HG03439 (cell line): Measurements from ENCODE around the gene MLNR.

ENCODE experiments used
- ATAC-seq: cut with Tn5 transposase; IDR thresholded peaks from one replicate; pipeline ENCODE4 v1.9.1; 2021; ENCODE audit warnings: mild to moderate bottlenecking, moderate library complexity; ENCODE audit not compliant: unreplicated experiment

The MLNR gene, protein sequence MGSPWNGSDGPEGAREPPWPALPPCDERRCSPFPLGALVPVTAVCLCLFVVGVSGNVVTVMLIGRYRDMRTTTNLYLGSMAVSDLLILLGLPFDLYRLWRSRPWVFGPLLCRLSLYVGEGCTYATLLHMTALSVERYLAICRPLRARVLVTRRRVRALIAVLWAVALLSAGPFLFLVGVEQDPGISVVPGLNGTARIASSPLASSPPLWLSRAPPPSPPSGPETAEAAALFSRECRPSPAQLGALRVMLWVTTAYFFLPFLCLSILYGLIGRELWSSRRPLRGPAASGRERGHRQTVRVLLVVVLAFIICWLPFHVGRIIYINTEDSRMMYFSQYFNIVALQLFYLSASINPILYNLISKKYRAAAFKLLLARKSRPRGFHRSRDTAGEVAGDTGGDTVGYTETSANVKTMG

DNA sequence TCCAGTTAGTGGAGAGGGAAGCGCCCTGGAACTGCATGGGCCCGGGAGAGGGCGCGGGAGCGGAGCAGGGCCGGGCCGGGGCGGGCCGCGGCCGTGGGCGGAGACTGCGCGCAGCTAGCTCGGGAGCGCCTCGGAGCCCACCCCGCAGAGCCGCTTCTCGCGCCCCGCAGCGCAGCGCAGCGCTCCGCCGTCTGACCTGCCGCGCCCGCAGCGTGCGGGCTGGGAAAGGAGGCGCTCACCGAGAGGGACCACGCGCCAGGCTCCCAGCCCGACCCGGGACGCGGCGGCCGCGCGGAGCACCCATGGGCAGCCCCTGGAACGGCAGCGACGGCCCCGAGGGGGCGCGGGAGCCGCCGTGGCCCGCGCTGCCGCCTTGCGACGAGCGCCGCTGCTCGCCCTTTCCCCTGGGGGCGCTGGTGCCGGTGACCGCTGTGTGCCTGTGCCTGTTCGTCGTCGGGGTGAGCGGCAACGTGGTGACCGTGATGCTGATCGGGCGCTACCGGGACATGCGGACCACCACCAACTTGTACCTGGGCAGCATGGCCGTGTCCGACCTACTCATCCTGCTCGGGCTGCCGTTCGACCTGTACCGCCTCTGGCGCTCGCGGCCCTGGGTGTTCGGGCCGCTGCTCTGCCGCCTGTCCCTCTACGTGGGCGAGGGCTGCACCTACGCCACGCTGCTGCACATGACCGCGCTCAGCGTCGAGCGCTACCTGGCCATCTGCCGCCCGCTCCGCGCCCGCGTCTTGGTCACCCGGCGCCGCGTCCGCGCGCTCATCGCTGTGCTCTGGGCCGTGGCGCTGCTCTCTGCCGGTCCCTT, at the start of gene MLNR:
Gene MLNR, plus strand, starts transcription at position 303 of the 820 bp plus-strand sequence. Its CDS starts 0 bp downstream, at position 303.
- no peak for ATAC-seq

DNA sequence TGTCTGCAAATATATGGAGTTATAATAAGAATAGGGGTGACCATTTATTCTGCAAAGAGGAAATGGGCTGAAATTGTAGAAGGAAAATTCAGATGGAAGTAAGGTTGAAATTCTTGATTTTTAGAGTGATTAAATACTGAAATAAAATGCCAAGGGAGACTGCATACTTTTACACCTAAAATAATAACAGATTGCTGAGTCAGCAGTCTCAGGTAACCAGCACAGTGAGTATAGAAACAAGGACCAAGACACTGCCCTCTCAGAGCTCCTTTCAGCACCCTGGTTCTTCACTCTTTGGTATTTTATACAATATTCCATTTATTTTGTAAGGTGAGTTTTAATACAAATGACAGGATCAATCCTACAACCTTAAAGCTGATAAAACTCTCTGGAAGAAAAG, 48.8 kb upstream of the MLNR start:
- no peak for ATAC-seq

DNA sequence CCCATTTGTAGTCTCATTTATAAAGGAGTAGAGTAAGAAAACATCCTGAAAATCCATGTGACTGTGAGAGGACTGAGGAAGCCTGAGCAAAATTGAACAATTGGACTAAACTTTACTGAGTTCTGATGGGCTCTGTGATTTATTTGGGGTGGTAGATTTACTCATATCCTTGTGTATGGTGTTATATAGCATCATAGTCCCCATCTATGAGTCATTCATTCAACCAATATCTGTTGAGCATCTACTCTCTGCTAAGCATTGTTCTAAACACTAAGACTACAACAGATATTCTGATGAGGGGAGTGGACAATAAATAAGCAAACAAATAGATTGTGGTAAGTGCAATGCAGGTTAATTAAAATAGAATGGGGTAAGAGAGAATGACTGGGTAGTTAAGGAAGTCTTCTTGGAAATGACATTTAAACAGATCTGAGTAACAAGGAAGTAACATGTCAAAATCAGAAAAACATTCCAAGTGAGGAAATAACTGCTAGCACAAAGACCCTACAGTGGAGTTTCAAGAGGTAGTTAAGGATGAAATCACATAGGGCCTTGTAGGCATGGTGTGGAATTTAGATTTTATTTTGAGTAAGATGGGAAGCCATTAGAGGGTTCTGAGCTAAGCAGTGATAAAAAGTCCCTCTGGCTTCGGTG, 36.3 kb upstream of the MLNR start:
- no peak for ATAC-seq

DNA sequence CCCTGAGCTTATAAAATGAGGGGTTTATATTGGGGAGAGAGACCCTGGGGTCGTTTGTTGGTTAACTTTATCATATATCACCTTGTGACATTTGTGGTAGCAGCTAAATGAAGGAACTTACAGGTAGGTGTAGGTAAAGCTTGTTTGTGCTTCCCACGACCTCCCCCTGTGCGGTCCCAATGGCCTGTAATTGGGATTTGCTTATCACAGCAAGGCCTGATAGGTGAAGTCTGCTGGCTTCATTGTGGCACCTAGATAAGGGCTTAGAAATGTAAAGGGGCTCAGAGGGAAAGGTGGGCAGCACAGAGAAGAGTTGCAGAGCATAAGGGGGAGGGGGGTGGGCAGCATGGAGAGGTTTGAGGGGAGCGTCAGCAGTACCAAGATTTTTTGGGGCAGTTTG, 35.5 kb upstream of the MLNR start:
- no peak for ATAC-seq

DNA sequence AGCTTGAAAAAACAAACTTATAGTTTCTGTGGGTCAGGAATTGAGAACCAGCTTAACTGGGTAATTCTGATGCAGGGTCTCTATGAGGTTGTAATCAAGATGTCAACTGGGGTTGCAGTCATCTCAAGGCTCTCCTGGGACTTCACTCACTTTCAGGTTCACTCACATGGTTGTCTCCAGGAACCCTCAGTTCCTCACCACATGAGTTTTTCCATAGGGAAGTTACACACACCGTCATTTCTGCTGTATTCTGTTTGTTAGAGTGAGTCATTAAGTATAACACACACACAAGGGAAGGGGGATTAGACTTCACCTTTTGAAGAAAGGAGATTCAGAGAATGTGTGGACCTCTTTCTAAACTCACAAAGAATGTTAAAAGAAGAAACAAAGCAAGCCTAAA, 34.9 kb upstream of the MLNR start:
- ATAC-seq, result no peak

DNA sequence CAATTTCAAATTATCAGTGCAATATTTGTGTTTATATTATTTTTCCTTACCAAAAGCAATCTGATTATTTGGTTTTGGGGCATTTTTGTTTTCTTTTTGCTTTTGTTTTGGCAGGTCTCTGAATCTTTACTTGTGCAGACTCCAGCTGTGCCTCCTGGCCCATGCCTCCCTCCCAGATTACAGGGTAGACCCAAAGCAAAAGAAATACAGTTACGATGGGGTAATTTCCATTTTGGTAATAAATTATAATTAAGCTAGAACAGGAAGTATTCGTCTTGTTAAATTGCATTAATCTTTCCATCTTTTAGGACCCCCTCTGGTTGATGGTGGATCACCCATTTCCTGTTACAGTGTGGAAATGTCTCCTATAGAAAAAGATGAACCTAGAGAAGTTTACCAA, 29.2 kb upstream of the MLNR start:
- ATAC-seq, result no peak

DNA sequence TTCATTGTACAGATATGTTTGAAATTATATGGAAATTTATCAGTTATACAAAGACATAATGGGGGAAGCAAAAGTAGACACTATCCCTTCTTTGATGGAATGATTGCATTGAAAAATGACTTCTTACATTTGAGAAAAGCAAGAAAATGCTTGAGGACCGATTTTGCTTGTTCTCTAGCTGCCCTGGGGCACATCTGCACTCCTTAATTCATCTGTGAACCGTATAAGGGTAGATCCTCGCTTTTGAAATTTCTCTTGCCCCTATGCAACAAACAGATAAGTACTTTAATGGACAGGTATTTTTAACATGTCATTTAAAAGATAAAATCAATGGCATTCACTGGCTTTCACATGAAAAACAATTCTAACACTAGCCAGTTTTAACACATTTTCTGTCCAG, 13.5 kb upstream of the MLNR start:
- ATAC-seq, result no peak

DNA sequence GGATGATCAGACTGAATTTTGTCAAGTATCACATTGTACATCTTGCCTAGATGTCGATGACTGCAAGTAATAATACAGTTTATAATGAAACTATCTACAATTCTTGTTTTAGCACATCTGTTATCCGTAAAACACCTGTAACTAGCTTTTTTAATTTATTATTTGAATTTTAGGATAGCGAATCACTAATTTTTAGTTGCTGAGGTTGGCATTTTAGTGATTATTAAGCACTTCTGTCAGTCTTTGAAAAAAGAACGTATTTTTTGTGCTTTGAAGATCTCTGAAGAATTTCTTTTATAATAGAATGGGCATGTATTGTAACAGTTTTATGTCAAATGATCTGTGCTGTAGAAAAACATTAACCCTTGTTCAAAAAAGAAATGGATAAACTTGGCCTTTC, 11.5 kb upstream of the MLNR start:
- ATAC-seq, result no peak

DNA sequence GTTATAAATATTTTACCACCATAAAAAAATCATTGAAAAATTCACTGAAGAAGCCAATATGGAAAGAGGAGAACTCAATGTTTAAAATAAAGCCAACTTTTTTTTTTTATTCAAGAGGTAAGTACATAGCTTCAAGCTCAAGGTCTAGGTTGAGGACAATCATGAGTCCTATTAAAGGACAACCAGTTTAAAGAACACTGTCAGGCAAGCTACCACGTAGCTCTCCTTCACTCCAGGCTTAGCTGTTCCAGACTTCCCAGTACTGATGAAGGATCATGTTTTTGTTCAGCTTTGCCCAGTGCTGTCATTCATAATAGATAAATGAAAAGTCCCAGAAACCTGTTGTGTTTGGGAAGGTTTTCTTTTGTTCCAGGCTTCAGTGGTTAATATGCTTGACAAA, 10.0 kb upstream of the MLNR start:
- no peak for ATAC-seq

DNA sequence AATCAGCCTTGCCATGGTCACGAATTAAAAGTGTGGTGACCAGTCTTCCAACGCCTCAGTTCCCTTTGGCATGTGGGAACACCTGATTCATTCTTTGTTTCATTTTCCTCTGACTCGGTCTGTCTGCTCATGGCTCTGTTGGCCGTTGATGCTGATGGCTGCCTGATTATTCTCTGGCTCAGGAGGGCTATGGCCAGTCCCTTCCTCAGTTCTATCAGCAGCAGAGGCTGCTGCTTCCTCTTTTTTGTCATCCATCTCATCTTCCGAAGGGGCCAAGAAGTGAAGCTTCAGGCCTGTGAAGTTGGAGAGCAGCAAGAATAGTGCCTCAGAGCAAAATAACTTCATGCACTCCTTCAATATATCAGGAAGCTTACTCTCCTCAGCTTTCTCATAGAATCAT, 9.5 kb upstream of the MLNR start:
- no peak for ATAC-seq

DNA sequence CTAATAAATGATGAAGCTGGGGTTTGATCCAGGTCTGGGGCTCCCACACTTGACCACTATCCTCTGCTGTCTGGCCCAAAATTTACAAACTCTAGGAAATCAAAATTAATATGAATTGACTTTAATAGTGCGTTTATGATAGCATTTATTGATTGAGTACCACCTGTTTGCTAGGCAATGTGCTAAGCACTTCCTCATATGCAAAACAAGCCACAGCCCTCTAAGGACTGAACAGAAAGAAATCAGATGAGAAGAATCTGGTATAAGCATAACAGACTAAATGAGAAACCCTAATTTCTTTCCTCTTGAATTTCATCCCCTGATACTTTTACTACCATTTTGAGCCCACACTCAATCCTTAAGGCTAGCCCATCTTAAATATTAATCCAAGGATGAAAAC, 6.6 kb upstream of the MLNR start:
- no peak for ATAC-seq

DNA sequence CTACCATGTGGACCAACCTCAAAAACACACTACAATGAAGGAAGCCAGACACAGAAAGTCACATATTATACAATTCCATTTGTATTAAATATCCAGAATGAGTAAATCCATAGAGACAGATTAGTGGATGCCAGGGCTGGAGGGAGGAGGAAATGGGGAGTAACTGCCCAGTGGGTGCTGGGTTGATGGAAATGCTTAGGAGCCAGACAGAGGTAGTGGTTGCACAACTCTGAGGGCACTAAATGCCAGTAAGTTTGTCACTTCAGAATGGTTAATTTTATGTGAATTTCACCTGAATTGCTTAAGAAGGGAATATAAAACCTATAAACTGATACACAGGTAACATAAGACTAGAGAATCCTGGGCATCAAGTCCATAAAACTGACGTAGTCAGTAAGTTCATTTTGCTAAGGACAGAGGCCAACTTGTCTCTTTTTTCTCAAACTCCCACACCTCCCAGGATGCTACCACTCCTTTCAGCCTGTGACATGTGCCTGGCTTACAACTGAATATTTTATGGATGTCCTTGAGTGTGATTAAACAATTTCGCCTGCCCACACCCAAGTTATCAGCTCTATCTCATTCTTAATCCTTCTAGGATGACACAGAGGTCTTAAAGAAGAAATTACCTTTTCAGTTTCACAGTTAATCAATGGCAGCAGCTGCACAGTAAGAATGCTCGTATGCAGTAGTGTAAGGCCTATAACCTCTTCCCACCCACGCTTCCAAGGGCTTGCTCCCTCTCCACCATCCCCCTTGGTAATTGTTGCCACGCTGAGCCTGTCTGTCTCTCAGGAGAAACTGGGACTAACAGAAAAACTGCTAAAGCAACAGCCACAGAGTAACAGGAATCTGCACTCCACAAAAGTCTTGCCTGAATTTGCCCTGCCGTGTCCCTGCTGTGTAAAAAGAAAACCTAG, 5.9 kb upstream of the MLNR start:
- no peak for ATAC-seq

DNA sequence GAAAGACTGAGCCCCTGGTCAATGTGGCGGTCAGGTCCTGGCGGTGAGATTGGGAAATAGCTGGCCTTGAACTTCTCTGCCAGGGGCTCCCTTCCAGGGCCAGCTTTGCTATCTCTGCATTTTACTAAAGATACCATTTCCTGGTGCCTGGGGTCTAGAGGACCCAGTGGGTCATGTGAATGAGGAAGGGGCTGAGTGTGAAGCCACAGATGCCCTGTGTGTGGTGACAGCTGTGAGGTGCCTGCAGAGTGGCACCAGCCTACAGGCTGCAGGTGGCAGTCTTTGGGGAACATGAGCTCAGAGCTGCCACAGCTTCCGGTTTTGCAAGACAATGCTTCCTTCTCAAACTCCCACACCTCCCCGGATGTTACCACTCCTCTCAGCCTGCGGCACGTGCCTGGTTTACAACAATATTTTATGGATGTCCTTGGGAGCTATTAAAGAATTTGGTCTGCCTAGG, 5.2 kb upstream of the MLNR start:
- ATAC-seq, result peak; percentile 47

DNA sequence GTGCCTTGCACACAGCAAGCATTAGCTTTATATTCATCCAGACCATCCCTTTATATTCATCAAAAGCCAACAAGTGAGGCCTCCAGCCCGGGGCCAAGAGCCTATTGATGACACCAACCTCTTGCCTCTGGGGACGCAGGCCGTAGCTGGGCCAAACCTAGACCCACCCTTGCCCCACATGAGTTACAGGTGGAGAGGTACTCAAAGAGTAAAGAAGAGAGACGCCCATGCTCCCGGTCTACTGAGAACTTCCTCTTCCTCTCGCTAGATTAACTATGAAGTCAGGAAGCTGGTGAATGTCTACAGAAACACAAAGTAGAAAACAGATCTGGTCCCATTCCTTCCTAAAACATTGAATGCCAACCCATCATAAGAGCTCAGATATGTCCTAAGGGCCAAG, 3.8 kb upstream of the MLNR start:
- no peak for ATAC-seq

DNA sequence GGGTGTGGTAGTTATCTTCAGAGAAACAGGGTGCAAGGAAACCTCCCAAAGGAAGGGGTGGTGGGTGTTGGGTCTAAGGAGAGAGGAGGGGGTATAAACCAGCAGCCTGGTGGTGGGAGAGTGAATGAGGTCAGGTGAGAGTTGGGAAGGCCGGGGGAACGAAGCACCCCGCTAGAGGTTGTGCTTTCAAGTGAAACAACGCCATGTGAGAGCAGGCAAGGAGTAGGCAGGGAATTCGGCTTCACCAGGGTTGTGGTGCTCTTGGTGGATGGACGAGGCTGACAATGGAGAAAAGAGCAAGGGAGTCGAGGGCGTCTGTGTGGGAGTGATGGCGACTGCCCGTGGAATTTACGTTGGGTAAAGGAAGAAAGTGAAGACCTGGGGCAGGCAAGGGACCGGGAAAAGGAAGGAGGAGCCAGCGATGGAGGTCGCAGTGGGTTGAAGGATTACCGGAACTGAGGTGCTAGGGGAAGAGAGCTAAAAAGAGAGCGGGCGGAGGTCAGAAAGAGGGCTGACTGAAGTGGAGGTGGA, 2.1 kb upstream of the MLNR start:
- no peak for ATAC-seq

DNA sequence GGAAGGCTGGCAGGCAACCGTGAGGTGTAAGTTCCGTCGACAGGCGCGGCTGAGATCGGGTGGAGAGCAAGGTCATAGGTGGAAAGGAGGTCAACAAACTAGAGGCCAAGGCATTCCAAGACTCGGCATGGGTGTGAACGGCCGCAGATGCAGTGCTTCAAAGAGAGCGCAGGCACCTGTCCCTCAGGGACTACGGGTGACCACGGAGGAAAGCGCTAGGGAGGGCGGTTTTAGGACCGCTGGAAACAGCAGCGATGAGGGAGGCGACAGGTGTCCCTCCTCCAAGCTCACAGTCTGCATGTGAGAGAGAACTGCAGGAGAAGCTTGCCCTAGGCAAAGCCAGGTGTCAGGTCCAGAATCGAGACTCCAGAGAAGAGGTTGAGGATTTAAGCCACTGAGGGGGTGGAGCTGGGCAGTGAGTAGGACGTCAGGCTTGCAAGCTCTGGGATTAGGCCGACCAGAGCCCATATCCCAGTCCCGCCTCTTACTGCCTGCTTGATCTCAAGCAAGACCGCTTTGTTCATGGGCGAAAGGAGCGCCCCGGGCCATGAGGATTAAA, 1.6 kb upstream of the MLNR start:
- no peak for ATAC-seq

DNA sequence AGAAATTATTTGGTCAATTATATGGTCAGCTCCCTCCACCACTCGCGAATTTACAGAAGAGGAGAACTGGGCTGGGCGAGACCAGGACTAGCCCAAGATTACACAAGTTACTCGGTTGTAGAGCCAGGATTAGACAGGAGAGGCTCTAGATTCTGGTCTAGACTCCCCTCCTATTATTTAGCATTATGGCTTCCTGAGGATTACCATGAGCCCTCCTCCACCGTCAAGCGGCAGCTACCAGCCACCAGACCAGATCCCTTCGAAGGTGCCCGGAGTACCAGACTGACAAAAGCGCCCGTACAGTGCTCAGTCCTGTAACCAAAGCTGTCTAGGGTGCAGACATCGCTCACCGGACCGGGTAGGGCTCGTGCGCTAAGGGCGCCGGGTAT, 497 bp upstream of the MLNR start:
- ATAC-seq, result no peak

DNA sequence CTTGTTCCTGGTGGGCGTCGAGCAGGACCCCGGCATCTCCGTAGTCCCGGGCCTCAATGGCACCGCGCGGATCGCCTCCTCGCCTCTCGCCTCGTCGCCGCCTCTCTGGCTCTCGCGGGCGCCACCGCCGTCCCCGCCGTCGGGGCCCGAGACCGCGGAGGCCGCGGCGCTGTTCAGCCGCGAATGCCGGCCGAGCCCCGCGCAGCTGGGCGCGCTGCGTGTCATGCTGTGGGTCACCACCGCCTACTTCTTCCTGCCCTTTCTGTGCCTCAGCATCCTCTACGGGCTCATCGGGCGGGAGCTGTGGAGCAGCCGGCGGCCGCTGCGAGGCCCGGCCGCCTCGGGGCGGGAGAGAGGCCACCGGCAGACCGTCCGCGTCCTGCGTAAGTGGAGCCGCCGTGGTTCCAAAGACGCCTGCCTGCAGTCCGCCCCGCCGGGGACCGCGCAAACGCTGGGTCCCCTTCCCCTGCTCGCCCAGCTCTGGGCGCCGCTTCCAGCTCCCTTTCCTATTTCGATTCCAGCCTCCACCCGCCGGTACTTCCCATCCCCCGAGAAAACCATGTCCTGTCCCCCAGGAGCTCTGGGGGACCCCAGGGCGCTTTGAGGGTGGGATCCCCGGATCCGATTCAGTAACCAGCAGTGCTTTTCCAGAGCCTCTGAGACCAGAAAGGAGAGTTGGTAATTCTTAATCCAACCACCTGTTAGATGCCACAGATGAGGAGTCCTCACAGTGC, 885 bp downstream of the MLNR start:
- no peak for ATAC-seq

DNA sequence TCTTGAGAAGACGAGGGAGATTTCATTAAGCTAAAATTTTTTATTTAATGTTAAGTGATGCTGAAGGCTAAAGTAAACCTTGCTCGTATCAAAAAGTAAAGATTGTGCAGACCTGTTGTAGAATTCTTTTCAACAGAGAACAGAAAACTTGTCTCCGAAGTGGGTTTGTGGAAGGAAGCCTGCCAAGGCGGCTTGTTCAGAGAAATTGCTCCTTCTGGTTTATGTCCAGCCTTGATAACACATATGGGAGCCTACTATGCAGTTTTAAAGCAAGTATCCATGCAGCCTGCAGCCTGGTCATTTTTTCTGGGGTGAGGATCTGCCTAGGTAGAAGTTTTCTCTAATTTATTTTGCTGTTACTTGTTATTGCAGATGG, 1.4 kb downstream of the MLNR start:
- ATAC-seq, result no peak
